Thoracic aorta (tissue), 2 donors: ENCODE data around the gene EEF2K. TPM values are rescaled to one million over a fixed set of nuclear protein-coding genes. Genes with fewer than 3 reads are reported as not detected.

ENCODE experiments used
- ATAC-seq: fragments of 150-250 bp; one replicate; pipeline ENCODE4 v1.8.0; 2017; ENCODE audit warnings: low read depth; ENCODE audit not compliant: insufficient number of reproducible peaks, low FRiP score
- DNase-seq: peaks from one replicate; pipeline ENCODE4 v3.0.0-alpha.2; 2020; ENCODE audit warnings: low spot score
- H3K27ac ChIP-seq, 2 donors: fragments of 200-600 bp; sonication (generic); 1 replicate in 1 of 2; 2 replicates in 1 of 2; pipeline ENCODE4 v1.5.1; 2016; ENCODE audit warnings: mild to moderate bottlenecking in 2 of 2, moderate library complexity in 2 of 2
- H3K27me3 ChIP-seq: fragments of 200-600 bp; sonication (generic); replicated peaks from 2 replicates; pipeline ENCODE4 v1.6.0; 2016; ENCODE audit warnings: mild to moderate bottlenecking; ENCODE audit not compliant: insufficient read depth
- H3K36me3 ChIP-seq: fragments of 200-600 bp; sonication (generic); one replicate; pipeline ENCODE4 v1.5.1; 2016
- H3K4me1 ChIP-seq, 2 donors: fragments of 200-600 bp; sonication (generic); 1 replicate in 1 of 2; 2 replicates in 1 of 2; pipeline versions ENCODE4 v1.5.1 to v1.6.0; 2016; ENCODE audit warnings: low read depth in 2 of 2, mild to moderate bottlenecking in 1 of 2; ENCODE audit not compliant: control insufficient read depth in 1 of 2
- H3K4me3 ChIP-seq: fragments of 200-600 bp; sonication (generic); 2 replicates; pipeline ENCODE4 v1.5.1; 2016; ENCODE audit warnings: mild to moderate bottlenecking
- H3K9me3 ChIP-seq: fragments of 200-600 bp; sonication (generic); 2 replicates; pipeline ENCODE4 v1.5.1; 2016
- CTCF ChIP-seq: fragments of 200-600 bp; sonication (generic); IDR thresholded peaks from one replicate; pipeline ENCODE4 v1.5.1; 2019; ENCODE audit warnings: antibody characterized with exemption
- total RNA-seq, 2 donors: library from RNA; depleted of rRNA; stranded (reverse); fragments of >200 nt; gene quantifications; one replicate each; pipeline versions ENCODE4 v1.1.0 to v1.2.3, GENCODE V29; 2016

Gene EEF2K
- total RNA-seq, 2 donors from 2014 or later = 35.1 to 38.2 TPM

DNA sequence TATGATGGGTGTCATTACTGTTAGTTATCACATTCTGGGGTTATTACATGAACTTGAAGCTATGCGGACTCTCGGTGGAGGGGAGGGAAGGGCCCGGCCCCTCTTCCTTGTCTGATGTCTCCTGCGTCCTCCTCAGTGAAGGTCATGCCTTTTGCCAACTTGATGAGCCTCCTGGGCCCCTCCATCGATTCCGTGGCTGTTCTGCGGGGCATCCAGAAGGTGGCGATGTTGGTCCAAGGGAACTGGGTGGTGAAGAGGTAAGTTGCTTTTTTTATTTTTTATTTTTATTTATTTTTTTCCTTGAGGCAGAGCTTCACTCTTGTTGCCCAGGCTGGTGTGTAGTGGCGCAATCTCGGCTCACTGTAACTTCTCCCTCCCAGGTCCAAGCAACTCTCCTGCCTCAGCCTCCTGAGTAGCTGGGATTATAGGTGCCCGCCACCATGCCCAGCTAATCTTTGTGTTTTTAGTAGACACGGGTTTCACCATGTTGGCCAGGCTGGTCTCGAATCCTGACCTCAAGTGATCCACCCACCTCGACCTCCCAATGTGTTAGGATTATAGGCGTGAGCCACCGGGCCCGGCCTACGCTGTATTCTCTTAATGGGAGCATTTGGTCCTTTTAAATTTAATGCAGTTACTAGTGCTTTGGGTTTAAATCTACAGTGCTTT is 112.7 kb downstream of the EEF2K start:
- peak; percentile 24 for TF ChIP-seq CTCF
- peaks cover 52% of the 10 kb centered on the region for H3K36me3 ChIP-seq
- DNase-seq = no peak

GRCh38 chr16:22320572-22321339 is 114.7 kb downstream of the EEF2K start:
- ATAC-seq (no peak), DNase-seq (no peak)
- H3K9me3 ChIP-seq = no peaks in the 10 kb centered on the region
- no peak overlapping the region for H3K4me3 ChIP-seq
- H3K27me3 ChIP-seq = no peaks in the 10 kb centered on the region
- H3K36me3 ChIP-seq = peaks cover 48% of the 10 kb centered on the region
- H3K27ac ChIP-seq = no peak overlapping the region
- H3K4me1 ChIP-seq = no peaks in the 10 kb centered on the region
- no peak for TF ChIP-seq CTCF

More for the DNA sequence above, 112.7 kb downstream of the EEF2K start:
- Histone ChIP-seq H3K4me1 (no peaks in the 10 kb centered on the region), H3K27me3 (no peaks in the 10 kb centered on the region), H3K4me3 (no peak overlapping the region), H3K9me3 (no peaks in the 10 kb centered on the region), H3K27ac (no peak overlapping the region)
- no peak for ATAC-seq

DNA sequence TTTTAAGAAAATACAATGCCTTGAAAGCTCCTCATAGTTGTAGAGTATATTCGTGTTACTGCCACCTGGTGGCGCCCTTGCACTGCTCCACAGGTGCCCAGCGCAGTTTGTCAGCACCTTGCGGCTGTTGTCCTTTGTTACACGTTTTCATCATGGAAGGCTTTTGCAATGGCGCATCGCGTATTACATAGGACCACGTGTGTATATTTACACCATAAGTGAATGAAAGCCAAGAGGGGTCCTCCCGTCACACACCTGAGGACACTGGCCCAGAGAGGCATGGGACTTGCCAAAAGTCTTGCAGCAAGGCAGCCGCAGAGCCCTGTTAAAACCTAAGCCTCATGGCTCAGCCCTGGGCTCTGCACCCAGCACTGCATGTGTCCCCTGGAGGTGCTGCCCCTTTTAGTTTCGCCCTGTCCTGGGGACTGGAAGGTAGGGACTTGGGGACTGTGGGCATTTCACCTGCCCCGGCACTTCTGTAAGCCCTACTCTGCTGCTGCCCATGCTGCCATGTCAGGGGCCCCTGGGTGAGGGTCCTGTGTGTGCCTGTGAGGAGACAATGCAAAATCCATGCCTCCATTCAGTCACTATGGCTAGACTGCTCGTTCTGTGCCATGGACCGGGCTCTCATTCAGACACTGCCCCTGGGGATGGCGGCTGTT is 115.4 kb downstream of the EEF2K start:
- Histone ChIP-seq H3K27me3 (no peaks in the 10 kb centered on the region), H3K27ac (no peak overlapping the region), H3K36me3 (peaks cover 48% of the 10 kb centered on the region), H3K9me3 (no peaks in the 10 kb centered on the region), H3K4me3 (no peak overlapping the region), H3K4me1 (no peaks in the 10 kb centered on the region)
- peak; percentile 27 for ATAC-seq
- DNase-seq = no peak
- peak; percentile 87 for TF ChIP-seq CTCF

DNA sequence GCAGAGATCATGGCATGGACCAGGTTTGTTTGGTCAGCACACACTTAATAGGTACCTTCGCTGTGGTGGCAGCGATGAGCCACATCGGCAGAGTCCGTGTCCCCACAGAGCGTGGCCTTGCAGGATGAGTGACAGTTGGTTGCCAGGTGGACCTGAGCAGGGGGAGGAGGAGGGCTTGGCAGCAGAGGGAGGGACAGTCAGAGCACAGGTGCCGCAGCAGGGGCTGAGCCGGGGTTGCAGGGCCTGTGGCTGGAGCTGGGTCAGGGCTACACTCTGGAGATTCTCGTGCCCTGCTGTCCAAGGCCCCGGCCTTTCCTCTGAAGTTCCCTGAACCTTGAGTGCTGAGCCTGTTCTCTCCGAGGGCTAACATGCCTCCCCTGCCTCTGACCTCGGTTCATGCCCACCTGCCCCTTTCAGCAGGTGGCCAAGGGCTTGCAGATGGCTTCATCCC is 116.0 kb downstream of the EEF2K start:
- H3K27ac ChIP-seq = no peak overlapping the region
- ATAC-seq (no peak), DNase-seq (no peak)
- no peak for TF ChIP-seq CTCF
- no peaks in the 10 kb centered on the region for H3K27me3 ChIP-seq
- H3K4me3 ChIP-seq = no peak overlapping the region
- H3K36me3 ChIP-seq = peaks cover 48% of the 10 kb centered on the region
- H3K9me3 ChIP-seq = no peaks in the 10 kb centered on the region
- H3K4me1 ChIP-seq = no peaks in the 10 kb centered on the region

DNA sequence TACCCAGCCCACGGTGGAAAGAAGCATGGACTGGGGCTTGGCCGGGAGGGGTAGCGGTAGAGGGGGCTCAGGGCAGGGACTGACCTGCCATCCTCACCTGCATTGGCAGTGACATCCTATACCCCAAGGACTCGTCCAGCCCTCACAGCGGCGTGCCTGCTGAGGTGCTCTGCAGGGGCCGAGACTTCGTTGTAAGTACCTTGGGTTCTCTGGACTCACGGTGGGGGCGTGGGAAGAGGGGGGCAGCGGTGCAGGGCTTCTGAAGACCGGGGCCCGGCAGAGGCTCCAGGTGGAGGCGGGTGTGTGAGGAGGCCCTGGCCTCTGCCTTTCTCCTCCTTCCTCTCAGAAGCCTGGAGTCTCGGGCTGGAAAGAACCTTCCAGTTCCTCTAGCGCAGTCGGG is 116.7 kb downstream of the EEF2K start:
- TF ChIP-seq CTCF = no peak
- no peak overlapping the region for H3K27ac ChIP-seq
- H3K36me3 ChIP-seq = peaks cover 46% of the 10 kb centered on the region
- DNase-seq = no peak
- H3K4me1 ChIP-seq = no peaks in the 10 kb centered on the region
- ATAC-seq = no peak
- H3K27me3 ChIP-seq = no peaks in the 10 kb centered on the region
- H3K4me3 ChIP-seq = no peak overlapping the region
- H3K9me3 ChIP-seq = no peaks in the 10 kb centered on the region
